GM21447 (cell line): Measurements from ENCODE around the gene TMEM9.

Source experiments
- ATAC-seq: cut with Tn5 transposase; IDR thresholded peaks from one replicate; pipeline ENCODE4 v1.9.1; 2021; ENCODE audit not compliant: unreplicated experiment

The TMEM9 gene

GRCh38 chr1:201154389-201155165, at the start of gene TMEM9:
TSS of gene TMEM9 (minus strand) at chr1:201154474. CDS start at chr1:201153923, 551 bp downstream.
- peak; percentile 99 for ATAC-seq

DNA sequence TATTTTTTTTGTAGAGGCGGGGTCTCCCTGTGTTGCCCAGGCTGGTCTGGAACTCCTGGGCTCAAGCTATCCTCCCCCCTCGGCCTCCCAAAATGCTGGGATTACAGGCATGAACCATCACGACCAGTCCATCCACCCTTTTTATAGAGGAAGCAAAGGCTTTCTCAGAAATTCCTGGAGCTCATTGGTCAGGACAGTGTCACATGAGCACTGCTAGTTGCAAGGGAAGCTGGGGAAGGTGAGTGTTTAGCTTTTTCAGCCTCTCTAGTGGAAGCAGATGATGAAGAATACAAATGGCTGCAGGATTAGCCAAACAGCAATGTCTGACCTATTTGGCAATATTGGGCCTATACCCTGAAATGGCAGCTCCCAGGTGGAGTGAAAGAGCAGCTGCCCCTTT, 44.3 kb upstream of the TMEM9 start:
- no peak for ATAC-seq

DNA sequence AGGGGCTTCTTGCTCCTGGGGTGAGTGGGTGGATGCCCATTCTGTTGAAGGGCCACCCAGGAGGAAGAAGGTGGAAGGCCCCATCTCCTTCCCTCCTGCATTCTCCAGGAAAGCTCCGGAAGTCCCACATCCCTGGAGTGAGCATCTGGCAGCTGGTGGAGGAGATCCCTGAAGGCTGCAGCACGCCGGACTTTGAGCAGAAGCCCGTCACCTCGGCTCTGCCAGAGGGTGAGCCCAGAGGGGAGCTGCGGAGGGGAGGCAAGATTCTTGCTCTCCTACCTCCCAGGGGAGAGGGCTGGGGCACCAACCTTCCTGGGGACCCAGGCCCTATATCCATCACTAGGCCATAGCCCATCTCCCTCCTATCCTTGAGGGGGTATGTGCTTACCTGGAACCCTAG, 39.8 kb upstream of the TMEM9 start:
- ATAC-seq: no peak

DNA sequence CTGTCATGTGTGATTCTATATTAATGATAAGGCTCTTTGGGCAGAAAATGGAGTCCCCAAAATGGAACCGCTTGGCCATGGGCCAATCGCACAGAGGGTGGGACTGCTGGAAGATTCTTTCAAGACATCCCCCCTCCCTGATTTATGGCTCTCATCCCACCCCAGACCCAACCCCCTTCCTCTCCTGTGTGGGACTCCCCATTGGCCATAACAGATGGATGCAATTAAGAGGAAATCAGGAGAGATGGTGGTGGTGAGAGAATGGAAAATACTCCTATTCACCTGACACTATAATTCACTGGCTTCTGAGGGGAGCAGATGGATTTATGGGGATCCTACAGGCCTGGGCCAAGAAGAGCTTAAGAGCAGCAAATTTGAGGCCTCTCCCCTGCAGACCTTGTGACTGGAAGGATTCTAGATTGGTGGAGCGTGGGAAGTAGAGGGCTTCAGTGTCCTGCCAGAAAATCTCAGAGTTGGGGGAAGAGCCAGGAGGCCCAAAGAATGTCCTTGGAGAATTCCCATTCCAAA, 38.1 kb upstream of the TMEM9 start:
- no peak for ATAC-seq

DNA sequence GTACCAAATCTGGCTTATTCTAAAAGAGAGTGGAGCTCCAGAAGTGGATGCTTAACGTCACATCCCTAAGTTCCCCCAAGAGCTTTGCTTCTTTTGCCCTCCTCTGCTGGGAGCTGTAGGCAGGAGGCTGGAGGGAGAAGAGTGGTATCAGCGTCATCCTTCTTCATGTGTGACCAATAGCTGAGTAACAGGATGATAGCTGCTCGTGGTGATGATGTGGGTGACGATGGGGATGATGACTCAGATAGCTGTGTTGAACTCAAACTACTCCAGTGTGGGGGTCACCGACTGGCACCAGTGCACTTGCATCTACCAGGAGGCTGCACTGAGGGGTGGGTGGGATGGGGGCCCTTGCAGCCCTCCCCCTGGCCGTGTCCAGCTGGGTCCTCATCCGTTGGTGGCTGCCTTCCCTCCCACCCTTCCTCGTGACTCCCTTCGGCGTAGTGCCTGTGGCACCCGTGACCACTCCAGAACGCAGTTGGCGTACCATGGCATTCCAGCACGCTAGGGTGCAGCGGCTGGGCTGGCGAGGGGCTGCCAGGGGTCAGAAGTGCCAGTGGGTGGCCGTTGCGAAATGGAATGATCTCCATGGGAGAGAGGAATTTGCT, 37.5 kb upstream of the TMEM9 start:
- ATAC-seq: no peak

- ATAC-seq: no peak
Measured at GRCh38 chr1:201190624-201191051, 36.4 kb upstream of the TMEM9 start, which contains the start of gene IGFN1. TSS of gene IGFN1 (plus strand) at chr1:201190824. CDS start at chr1:201193294, 2,470 bp downstream.

DNA sequence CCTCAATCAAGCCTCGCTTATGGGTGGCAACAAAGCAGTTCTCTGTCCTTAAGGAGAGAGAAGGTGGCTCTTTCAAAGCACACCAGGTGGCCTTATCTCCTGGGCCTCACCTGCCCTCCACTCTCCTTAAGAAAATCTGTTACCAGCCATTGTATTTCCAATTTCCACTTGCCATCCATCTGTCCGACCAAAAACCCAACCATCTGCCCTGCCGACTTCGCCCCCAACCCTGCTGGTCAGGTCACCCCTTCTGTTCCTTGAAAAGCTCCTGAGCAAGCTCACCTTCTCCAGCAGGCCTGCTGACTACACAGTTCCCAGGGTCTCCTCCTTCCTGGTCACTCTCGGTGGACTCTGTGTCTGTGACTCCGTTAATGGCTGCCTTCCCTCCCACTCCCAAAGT, 35.7 kb upstream of the TMEM9 start:
- ATAC-seq: no peak

DNA sequence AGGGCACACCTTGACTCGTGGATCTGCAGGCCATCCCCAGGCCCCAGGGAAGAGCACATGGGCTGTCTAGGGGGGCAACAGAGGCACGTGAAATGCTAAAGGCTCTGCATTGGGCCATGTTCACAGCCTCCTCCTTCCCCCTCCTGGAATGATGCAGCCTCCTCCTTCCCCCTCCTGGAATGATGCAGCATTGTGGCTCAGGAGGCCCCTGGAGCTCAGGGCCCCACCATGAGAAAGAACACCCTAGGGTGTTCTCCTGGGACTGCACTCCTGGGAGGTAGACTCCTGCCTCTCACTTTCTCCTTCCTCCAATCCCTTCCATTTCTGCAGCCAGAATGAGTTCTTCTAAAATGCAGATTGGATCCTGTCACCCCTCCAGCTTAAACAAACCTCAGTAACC, 34.8 kb upstream of the TMEM9 start:
- no peak for ATAC-seq

- no peak for ATAC-seq
Measured at GRCh38 chr1:201186192-201186591, 31.9 kb upstream of the TMEM9 start.

- ATAC-seq: no peak
Measured at GRCh38 chr1:201185527-201186128, 31.4 kb upstream of the TMEM9 start.

DNA sequence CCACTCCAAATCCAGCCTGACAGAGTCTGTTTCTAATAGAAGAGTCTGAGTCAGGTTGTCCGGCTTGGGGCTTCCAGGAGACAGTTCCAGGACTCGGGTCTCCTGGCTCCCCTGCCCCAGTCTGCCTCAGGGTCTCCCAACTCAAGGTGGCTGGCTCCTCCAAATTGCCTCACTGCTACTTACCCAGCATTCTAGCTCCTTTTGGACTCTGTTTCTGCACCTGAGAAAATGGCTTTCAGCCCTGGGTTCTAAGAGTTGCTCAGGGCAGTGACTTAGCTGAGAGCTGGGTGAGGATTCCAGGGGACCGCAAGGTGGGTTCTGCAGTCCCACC, 30.8 kb upstream of the TMEM9 start:
- no peak for ATAC-seq

DNA sequence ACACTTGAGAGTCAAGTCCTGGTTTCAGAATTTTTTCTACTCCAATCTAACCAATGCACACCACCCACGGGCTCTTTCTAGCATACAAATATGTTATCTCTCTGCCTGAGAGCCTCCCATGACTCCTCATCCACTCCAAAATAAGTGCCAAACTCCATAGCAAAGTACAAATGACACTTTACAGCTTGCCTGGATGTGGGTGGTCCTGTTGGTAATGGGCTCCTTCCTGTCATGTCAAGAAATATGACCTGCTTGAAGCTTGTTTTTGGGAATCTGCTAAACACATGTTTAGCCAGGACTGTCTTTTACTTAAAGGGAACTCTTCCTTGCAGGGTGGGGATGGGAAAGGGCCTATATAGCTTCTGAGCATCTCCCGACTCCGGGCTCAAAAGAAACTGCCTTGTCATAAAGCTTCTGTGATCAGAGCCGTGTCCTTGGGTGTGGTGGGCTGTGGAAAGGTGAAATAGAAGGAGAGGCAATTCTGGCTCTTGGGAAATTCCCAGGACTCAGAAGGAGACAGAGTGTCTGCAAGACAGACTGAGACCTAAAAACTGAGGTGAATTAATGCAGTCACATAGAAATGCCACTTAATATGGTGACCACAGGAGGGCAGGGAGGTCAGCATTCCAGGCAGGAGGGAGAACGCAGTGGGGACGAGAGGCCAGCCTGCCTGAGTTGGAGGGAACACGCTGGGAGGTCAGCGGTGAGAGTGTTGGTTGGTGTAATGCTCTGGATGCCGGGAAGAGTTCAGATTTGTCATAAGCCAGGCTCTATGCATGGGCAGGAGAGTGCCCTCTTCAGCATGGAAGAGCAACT, 30.2 kb upstream of the TMEM9 start:
- ATAC-seq: no peak

- no peak for ATAC-seq
Measured at GRCh38 chr1:201183753-201184152, 29.5 kb upstream of the TMEM9 start.

GRCh38 chr1:201183209-201183608, 28.9 kb upstream of the TMEM9 start:
- ATAC-seq: no peak

- ATAC-seq: no peak
Measured at GRCh38 chr1:201181726-201182125, 27.5 kb upstream of the TMEM9 start.

GRCh38 chr1:201181323-201181722, 27.0 kb upstream of the TMEM9 start:
- no peak for ATAC-seq

GRCh38 chr1:201180901-201181300, 26.6 kb upstream of the TMEM9 start:
- ATAC-seq: no peak

DNA sequence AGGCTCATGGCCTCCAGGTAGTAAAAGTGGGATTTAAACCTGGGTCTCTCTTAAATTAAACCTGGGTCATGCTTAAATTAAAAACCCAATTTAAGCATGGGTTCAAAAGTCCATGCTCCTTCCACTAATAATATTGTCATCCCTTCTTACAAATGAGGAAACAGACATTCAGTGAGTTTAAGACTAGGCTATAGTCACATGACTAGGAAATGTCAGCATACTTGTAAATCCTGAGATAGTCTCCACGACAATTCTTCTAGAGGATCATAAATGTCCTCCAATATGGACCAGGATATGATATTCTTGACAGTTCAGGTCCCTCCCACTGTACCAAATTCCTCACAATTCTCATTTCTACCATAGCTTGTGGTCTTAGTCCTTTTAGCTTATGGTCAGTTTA, 25.9 kb upstream of the TMEM9 start:
- no peak for ATAC-seq

DNA sequence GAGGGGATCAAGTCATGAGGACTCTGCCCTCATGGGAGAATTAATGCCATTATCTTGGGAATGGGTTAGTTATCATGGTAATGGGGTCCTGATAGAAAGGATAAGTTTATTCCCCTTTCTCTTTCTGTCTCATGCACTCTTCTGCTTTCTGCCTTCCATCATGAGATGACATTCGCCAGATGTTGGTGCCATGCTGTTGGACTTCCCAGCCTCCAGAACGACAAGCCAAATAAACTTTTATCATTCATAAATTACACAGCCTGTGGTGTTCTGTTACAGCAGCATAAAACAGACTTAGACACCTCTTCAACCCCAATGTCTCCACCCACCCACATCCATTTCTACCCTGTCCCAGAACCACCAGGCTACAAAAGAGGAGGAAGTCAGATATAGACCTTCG, 24.4 kb upstream of the TMEM9 start:
- no peak for ATAC-seq

GRCh38 chr1:201176940-201177339, 22.7 kb upstream of the TMEM9 start:
- ATAC-seq: no peak

GRCh38 chr1:201175820-201176500, 21.7 kb upstream of the TMEM9 start:
- ATAC-seq: no peak
